Panc1 (cell line): ENCODE data around the gene MBOAT1. TPM values are rescaled to one million over a fixed set of nuclear protein-coding genes. Genes with fewer than 3 reads are reported as not detected.

Source experiments
- ATAC-seq: fragments of 200-7000 bp; cut with Tn5 transposase; 2 replicates; pipeline ENCODE4 v1.9.1; 2020; ENCODE audit warnings: mild to moderate bottlenecking, moderate library complexity
- BruUV-seq: library from RNA; stranded (reverse); fragments of 400-500 nt; replicated peaks from 2 replicates; lab custom pipeline; 2021; lab: Mats Ljungman, UMichigan
- CTCF ChIA-PET: fragments of 300-600 bp; sonication (Branson Sonifier 250); formaldehyde crosslinking; loops from one replicate; lab custom pipeline; 2022; ENCODE audit warnings: antibody characterized with exemption; lab: Charles Lee
- POLR2A ChIA-PET: fragments of 300-600 bp; sonication (Branson Sonifier 250); formaldehyde crosslinking; loops from one replicate; lab custom pipeline; 2022; ENCODE audit warnings: antibody characterized with exemption; lab: Charles Lee
- DNase-seq: peaks from one replicate; pipeline ENCODE4 v3.0.0-alpha.2; 2010; ENCODE audit warnings: low read depth, low spot score
- H3K27ac ChIP-seq: 2 replicates; pipeline ENCODE4 v1.5.1; 2011; ENCODE audit warnings: mild to moderate bottlenecking, low read length, inconsistent platforms
- H3K27me3 ChIP-seq: fragments of 200-500 bp; sonication (Bioruptor generic); 2 replicates; pipeline ENCODE4 v1.6.0; 2014; ENCODE audit warnings: low read length, inconsistent platforms; ENCODE audit not compliant: control insufficient read depth, insufficient read depth
- H3K36me3 ChIP-seq: fragments of 200-500 bp; sonication (Bioruptor generic); 2 replicates; pipeline ENCODE4 v1.5.1; 2014; ENCODE audit warnings: inconsistent platforms, mild to moderate bottlenecking, low read length, moderate library complexity; ENCODE audit not compliant: control insufficient read depth, insufficient read depth
- H3K4me1 ChIP-seq: 2 replicates; pipeline ENCODE4 v1.5.1; 2011; ENCODE audit warnings: inconsistent platforms, mild to moderate bottlenecking, low read length, moderate library complexity; ENCODE audit not compliant: control insufficient read depth, insufficient read depth
- H3K4me3 ChIP-seq, 2 experiments: 2 replicates each; pipeline ENCODE4 v1.5.1; 2011 to 2012; ENCODE audit warnings: low read depth in 2 of 2, low read length in 2 of 2, mild to moderate bottlenecking in 2 of 2, inconsistent platforms in 1 of 2, moderate library complexity in 1 of 2
- H3K9me3 ChIP-seq: fragments of 200-500 bp; sonication (Bioruptor generic); 2 replicates; pipeline ENCODE4 v1.5.1; 2014; ENCODE audit warnings: low read depth, mild to moderate bottlenecking, inconsistent platforms, low read length, moderate library complexity; ENCODE audit not compliant: control insufficient read depth, insufficient read depth
- CTCF ChIP-seq: fragments of 450-650 bp; IDR thresholded peaks from 2 replicates; pipeline ENCODE4 v1.5.1; 2017; ENCODE audit warnings: mild to moderate bottlenecking
- POLR2AphosphoS5 ChIP-seq: IDR thresholded peaks from 2 replicates; pipeline ENCODE4 v1.6.1; 2012; ENCODE audit warnings: mild to moderate bottlenecking, low read depth, low read length, moderate library complexity
- REST ChIP-seq, 2 experiments: IDR thresholded peaks; 2 replicates each; pipeline ENCODE4 v1.6.1; 2011 to 2012; ENCODE audit warnings: low read depth in 2 of 2, control low read depth in 1 of 2, low read length in 1 of 2, mild to moderate bottlenecking in 1 of 2, moderate library complexity in 1 of 2; ENCODE audit not compliant: insufficient read depth in 1 of 2
- SIN3A ChIP-seq: IDR thresholded peaks from 2 replicates; pipeline ENCODE4 v1.6.1; 2012; ENCODE audit warnings: low read depth, mild to moderate bottlenecking, low read length, moderate library complexity, borderline replicate concordance; ENCODE audit not compliant: insufficient read depth
- TCF7L2 ChIP-seq: IDR thresholded peaks from 2 replicates; pipeline ENCODE4 v1.6.1; 2011; ENCODE audit warnings: mild to moderate bottlenecking, low read depth, low read length, inconsistent platforms
- in situ Hi-C: cut with HindIII; loops from 2 replicates; pipeline ENCODE4 v1.10.0; 2016; ENCODE audit warnings: low sequenced_read_pairs, low pct_unique_long_range_greater_than_20kb
- intact Hi-C: fragments of 100-400 bp; cut with micrococcal nuclease; formaldehyde crosslinking; loops from one replicate; pipeline ENCODE4 v1.10.0; 2022; ENCODE audit not compliant: unreplicated experiment
- total RNA-seq: library from RNA; stranded (reverse); gene quantifications from one replicate; pipeline ENCODE4 v1.2.1, GENCODE V29; 2021; ENCODE audit not compliant: unreplicated experiment

Gene MBOAT1
- total RNA-seq, 1 experiment from 2014 or later, result 15.1 TPM

GRCh38 chr6:20167601-20168000 lies 44.7 kb downstream of the MBOAT1 start:
- intact Hi-C loops, result no loop called here
- Histone ChIP-seq H3K4me1 (no peaks in the 10 kb centered on the region), H3K27ac (no peak overlapping the region), H3K4me3 (no peak overlapping the region), H3K36me3 (no peaks in the 10 kb centered on the region), H3K9me3 (no peaks in the 10 kb centered on the region), H3K27me3 (no peaks in the 10 kb centered on the region)
- no peak for ATAC-seq
- CTCF ChIA-PET, result no interaction called here
- no peak for DNase-seq
- no TSS peak for BruUV-seq
- in situ Hi-C loops, result no loop called here
- POLR2A ChIA-PET, result no interaction called here
- no peak for TF ChIP-seq POLR2AphosphoS5
- no peak for TF ChIP-seq SIN3A
- no peak for TF ChIP-seq CTCF
- no peak for TF ChIP-seq REST (IDR thresholded peaks at IDR 0.05; ENCODE audit: insufficient read depth in 1 of 2, low read depth in 2 of 2, low read length in 1 of 2)
- no peak for TF ChIP-seq TCF7L2

GRCh38 chr6:20166210-20166609 lies 46.1 kb downstream of the MBOAT1 start:
- Histone ChIP-seq H3K4me3 (no peak overlapping the region), H3K4me1 (no peaks in the 10 kb centered on the region), H3K27me3 (no peaks in the 10 kb centered on the region), H3K27ac (no peak overlapping the region), H3K9me3 (no peaks in the 10 kb centered on the region), H3K36me3 (no peaks in the 10 kb centered on the region)
- no peak for DNase-seq
- ChIA-PET CTCF (interaction anchor here (0.6 to 0.8 kb wide), 2 partner anchors 32 to 39 kb away, joined by 3 read pairs; no protein-coding TSS in a partner anchor), POLR2A (no interaction called here)
- in situ Hi-C loops (no loop called here), intact Hi-C loops (no loop called here)
- ATAC-seq, result no peak
- no TSS peak for BruUV-seq
- TF ChIP-seq TCF7L2 (no peak), REST (IDR thresholded peaks at IDR 0.05; ENCODE audit: insufficient read depth in 1 of 2, low read depth in 2 of 2, low read length in 1 of 2) (no peak), SIN3A (no peak), POLR2AphosphoS5 (no peak), CTCF (no peak)
